SK-N-SH (cell line): ENCODE results near the gene TFEB.

Experiments used
- EP300 ChIP-seq, 2 experiments: IDR thresholded peaks; 2 replicates each; pipeline versions ENCODE4 v1.4.0 to v1.6.1; 2012; ENCODE audit warnings: borderline replicate concordance in 1 of 2, low read depth in 1 of 2, low read length in 1 of 2
- FOXM1 ChIP-seq: IDR thresholded peaks from 2 replicates; pipeline ENCODE4 v1.4.0; 2012; ENCODE audit warnings: low read depth, mild to moderate bottlenecking
- GABPA ChIP-seq: IDR thresholded peaks from 2 replicates; pipeline ENCODE4 v1.4.0; 2012; ENCODE audit warnings: low read depth, mild to moderate bottlenecking
- RAD21 ChIP-seq: IDR thresholded peaks from 2 replicates; pipeline ENCODE4 v1.6.1; 2012; ENCODE audit warnings: mild to moderate bottlenecking, low read length
- TAF1 ChIP-seq: IDR thresholded peaks from 2 replicates; pipeline ENCODE4 v1.6.1; 2012; ENCODE audit warnings: low read depth, mild to moderate bottlenecking, low read length, moderate library complexity, borderline replicate concordance
- TCF12 ChIP-seq: IDR thresholded peaks from 2 replicates; pipeline ENCODE4 v1.4.0; 2012
- TF ChIP-seq, protein P1 (sequence below): fragments of 150-350 bp; IDR thresholded peaks from 2 replicates; pipeline ENCODE4 v1.6.1; 2017; ENCODE audit warnings: antibody characterized with exemption, low read length, low read depth, borderline replicate concordance
- TF ChIP-seq, protein P2 (sequence below): IDR thresholded peaks from 2 replicates; pipeline ENCODE4 v1.4.0; 2012; ENCODE audit warnings: low read depth
- TF ChIP-seq, protein P3 (sequence below): fragments of 200-600 bp; sonication (generic); IDR thresholded peaks from 2 replicates; pipeline ENCODE4 v1.6.1; 2017; ENCODE audit warnings: antibody characterized with exemption, mild to moderate bottlenecking, moderate library complexity
- TF ChIP-seq, protein P4 (sequence below): IDR thresholded peaks from 2 replicates; pipeline ENCODE4 v1.4.0; 2012; ENCODE audit warnings: low read depth, borderline replicate concordance

DNA sequence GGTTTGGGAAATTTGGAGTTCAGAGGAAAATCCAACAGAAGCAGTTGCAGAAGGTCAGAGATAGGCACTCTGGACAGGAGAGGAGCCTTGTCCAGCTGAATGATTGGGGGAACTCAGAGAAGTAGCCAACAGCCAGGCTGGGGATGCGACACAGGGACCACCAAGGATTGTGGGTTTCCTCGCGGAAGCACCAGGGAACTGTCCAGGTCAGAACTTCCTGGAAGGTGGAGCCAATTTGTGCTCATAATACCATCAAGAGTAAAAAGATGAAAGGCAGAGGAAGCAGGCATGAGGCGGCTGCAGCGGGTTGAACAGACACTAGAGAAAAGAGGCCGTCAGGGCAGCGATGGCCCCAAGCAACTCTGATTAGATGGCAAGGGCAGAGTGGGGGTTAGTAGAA lies 63.4 kb downstream of the TFEB start:
- TF ChIP-seq, protein P1, sequence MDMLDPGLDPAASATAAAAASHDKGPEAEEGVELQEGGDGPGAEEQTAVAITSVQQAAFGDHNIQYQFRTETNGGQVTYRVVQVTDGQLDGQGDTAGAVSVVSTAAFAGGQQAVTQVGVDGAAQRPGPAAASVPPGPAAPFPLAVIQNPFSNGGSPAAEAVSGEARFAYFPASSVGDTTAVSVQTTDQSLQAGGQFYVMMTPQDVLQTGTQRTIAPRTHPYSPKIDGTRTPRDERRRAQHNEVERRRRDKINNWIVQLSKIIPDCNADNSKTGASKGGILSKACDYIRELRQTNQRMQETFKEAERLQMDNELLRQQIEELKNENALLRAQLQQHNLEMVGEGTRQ: no peak
- TF ChIP-seq FOXM1: no peak
- TF ChIP-seq, protein P2, sequence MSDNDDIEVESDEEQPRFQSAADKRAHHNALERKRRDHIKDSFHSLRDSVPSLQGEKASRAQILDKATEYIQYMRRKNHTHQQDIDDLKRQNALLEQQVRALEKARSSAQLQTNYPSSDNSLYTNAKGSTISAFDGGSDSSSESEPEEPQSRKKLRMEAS: no peak
- TF ChIP-seq, protein P3, sequence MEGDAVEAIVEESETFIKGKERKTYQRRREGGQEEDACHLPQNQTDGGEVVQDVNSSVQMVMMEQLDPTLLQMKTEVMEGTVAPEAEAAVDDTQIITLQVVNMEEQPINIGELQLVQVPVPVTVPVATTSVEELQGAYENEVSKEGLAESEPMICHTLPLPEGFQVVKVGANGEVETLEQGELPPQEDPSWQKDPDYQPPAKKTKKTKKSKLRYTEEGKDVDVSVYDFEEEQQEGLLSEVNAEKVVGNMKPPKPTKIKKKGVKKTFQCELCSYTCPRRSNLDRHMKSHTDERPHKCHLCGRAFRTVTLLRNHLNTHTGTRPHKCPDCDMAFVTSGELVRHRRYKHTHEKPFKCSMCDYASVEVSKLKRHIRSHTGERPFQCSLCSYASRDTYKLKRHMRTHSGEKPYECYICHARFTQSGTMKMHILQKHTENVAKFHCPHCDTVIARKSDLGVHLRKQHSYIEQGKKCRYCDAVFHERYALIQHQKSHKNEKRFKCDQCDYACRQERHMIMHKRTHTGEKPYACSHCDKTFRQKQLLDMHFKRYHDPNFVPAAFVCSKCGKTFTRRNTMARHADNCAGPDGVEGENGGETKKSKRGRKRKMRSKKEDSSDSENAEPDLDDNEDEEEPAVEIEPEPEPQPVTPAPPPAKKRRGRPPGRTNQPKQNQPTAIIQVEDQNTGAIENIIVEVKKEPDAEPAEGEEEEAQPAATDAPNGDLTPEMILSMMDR: no peak
- no peak for TF ChIP-seq EP300 (IDR thresholded peaks at IDR 0.05; ENCODE audit: borderline replicate concordance in 1 of 2, low read depth in 1 of 2, low read length in 1 of 2)
- TF ChIP-seq TAF1: no peak
- TF ChIP-seq, protein P4, sequence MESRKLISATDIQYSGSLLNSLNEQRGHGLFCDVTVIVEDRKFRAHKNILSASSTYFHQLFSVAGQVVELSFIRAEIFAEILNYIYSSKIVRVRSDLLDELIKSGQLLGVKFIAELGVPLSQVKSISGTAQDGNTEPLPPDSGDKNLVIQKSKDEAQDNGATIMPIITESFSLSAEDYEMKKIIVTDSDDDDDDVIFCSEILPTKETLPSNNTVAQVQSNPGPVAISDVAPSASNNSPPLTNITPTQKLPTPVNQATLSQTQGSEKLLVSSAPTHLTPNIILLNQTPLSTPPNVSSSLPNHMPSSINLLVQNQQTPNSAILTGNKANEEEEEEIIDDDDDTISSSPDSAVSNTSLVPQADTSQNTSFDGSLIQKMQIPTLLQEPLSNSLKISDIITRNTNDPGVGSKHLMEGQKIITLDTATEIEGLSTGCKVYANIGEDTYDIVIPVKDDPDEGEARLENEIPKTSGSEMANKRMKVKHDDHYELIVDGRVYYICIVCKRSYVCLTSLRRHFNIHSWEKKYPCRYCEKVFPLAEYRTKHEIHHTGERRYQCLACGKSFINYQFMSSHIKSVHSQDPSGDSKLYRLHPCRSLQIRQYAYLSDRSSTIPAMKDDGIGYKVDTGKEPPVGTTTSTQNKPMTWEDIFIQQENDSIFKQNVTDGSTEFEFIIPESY: no peak
- no peak for TF ChIP-seq RAD21
- TF ChIP-seq TCF12: no peak
- TF ChIP-seq GABPA: no peak
